Uterus (tissue), 4 donors: ENCODE data around the gene ZNF831. TPM values are rescaled to one million over a fixed set of nuclear protein-coding genes. Genes with fewer than 3 reads are reported as not detected.

Source experiments
- DNase-seq, 2 donors: peaks; one replicate each; pipeline ENCODE4 v3.0.0-alpha.2; 2019 to 2020
- H3K27ac ChIP-seq, 2 donors: fragments of 200-600 bp; sonication (generic); 1 replicate in 1 of 2; 2 replicates in 1 of 2; pipeline ENCODE4 v1.5.1; 2016 to 2018
- H3K27me3 ChIP-seq, 2 donors: fragments of 200-600 bp; sonication (generic); one replicate each; pipeline ENCODE4 v1.5.1; 2018 to 2019; ENCODE audit warnings: control low read depth in 1 of 2
- H3K36me3 ChIP-seq, 2 donors: fragments of 200-600 bp; sonication (generic); one replicate each; pipeline ENCODE4 v1.5.1; 2019; ENCODE audit warnings: control low read depth in 1 of 2
- H3K4me1 ChIP-seq, 2 donors: fragments of 200-600 bp; sonication (generic); one replicate each; pipeline ENCODE4 v1.5.1; 2018 to 2019; ENCODE audit warnings: control low read depth in 1 of 2
- H3K4me3 ChIP-seq, 2 donors: fragments of 200-600 bp; sonication (generic); 1 replicate in 1 of 2; 2 replicates in 1 of 2; pipeline ENCODE4 v1.5.1; 2018 to 2019; ENCODE audit warnings: mild to moderate bottlenecking in 1 of 2
- H3K9me3 ChIP-seq, 2 donors: fragments of 200-600 bp; sonication (generic); one replicate each; pipeline ENCODE4 v1.5.1; 2019; ENCODE audit warnings: control low read depth in 1 of 2
- CTCF ChIP-seq, 4 experiments: fragments of 200-600 bp in 2 of 4; fragments of 450-650 bp in 2 of 4; sonication (generic) in 2 of 4; IDR thresholded peaks; one replicate each; pipeline ENCODE4 v1.5.1; 2016 to 2019; ENCODE audit warnings: antibody characterized with exemption in 4 of 4, mild to moderate bottlenecking in 2 of 4, moderate library complexity in 1 of 4
- POLR2A ChIP-seq, 2 donors: fragments of 450-650 bp; IDR thresholded peaks; one replicate each; pipeline ENCODE4 v1.6.1; 2016; ENCODE audit warnings: antibody characterized with exemption in 2 of 2, mild to moderate bottlenecking in 1 of 2, moderate library complexity in 1 of 2
- intact Hi-C: fragments of 100-400 bp; cut with DNase I; formaldehyde crosslinking; loops from one replicate; pipeline ENCODE4 v1.15.1; 2023; ENCODE audit warnings: low total_unique reads
- total RNA-seq, 4 donors: library from RNA; depleted of rRNA in 3 of 4; stranded (reverse); fragments of >200 nt in 3 of 4; gene quantifications; one replicate each; pipeline versions ENCODE4 v1.1.0 to v1.2.4, GENCODE V29; 2014 to 2023
- donor health status: DM: yes; HTN: yes; CAD: no.

Gene ZNF831
- total RNA-seq, 4 donors from 2014 or later = 0.21 to 3.1 (median 0.43) TPM

DNA sequence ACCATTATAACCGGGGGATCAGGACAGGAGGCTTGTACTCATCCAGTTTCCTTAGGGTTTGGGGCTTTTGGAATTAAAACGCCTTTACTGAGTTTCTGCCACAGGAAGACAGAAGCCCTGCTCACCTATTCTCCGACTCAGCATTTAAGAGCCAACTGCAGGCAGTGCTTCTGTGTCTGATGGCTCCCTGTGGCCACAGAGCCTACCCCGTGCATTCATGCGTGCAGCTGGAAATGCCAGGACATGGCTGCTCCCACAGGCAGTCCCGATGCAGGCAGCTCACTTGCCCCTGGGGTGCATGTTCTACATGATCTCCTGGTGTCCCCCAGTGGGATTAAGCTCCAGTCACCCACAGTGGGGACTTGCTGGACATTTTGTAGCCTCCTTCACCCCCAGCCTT, 22.2 kb downstream of the ZNF831 start:
- Histone ChIP-seq H3K4me3 (no peak overlapping the region), H3K27ac (no peak overlapping the region), H3K36me3 (no peaks in the 10 kb centered on the region), H3K9me3 (no peaks in the 10 kb centered on the region), H3K27me3 (no peaks in the 10 kb centered on the region), H3K4me1 (no peaks in the 10 kb centered on the region)
- TF ChIP-seq CTCF (IDR thresholded peaks at IDR 0.05) (no peak), POLR2A (IDR thresholded peaks at IDR 0.05) (no peak)
- intact Hi-C loops = no loop called here
- no peak for DNase-seq

- no peak for DNase-seq
These were observed 26.8 kb downstream of the ZNF831 start for GRCh38 chr20:59190466-59190865.

DNA sequence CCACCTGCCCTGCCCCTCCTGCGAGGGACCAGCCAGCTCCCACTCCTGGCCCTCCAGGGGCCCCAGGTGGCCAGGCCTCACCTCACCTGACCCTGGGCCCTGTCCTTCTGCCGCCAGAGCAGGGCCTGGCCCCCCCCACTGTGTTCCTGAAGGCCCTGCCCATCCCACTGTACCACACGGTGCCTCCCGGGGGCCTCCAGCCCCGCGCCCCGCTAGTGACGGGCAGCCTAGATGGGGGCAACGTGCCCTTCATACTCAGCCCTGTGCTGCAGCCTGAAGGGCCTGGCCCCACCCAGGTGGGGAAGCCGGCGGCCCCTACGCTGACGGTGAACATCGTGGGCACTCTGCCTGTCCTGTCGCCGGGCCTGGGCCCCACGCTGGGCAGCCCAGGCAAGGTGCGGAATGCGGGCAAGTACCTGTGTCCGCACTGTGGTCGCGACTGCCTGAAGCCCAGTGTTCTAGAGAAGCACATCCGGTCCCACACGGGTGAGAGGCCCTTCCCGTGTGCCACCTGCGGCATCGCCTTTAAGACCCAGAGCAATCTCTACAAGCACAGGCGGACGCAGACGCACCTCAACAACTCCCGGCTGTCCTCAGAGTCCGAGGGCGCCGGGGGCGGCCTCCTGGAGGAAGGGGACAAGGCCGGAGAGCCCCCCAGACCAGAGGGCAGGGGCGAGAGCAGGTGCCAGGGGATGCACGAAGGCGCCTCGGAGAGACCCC, 27.6 kb downstream of the ZNF831 start:
- Histone ChIP-seq H3K36me3 (no peaks in the 10 kb centered on the region), H3K4me1 (no peaks in the 10 kb centered on the region), H3K27ac (no peak overlapping the region), H3K4me3 (no peak overlapping the region), H3K27me3 (no peaks in the 10 kb centered on the region), H3K9me3 (no peaks in the 10 kb centered on the region)
- DNase-seq = no peak
- TF ChIP-seq POLR2A (IDR thresholded peaks at IDR 0.05) (no peak), CTCF (IDR thresholded peaks at IDR 0.05) (no peak)
- intact Hi-C loops = no loop called here

More at GRCh38 chr20:59190466-59190865, 26.8 kb downstream of the ZNF831 start:
- intact Hi-C loops = no loop called here
- H3K4me3 ChIP-seq = no peak overlapping the region
- no peaks in the 10 kb centered on the region for H3K9me3 ChIP-seq
- no peak for TF ChIP-seq CTCF (IDR thresholded peaks at IDR 0.05)
- no peak for TF ChIP-seq POLR2A (IDR thresholded peaks at IDR 0.05)
- H3K4me1 ChIP-seq = no peaks in the 10 kb centered on the region
- no peak overlapping the region for H3K27ac ChIP-seq
- no peaks in the 10 kb centered on the region for H3K27me3 ChIP-seq
- no peaks in the 10 kb centered on the region for H3K36me3 ChIP-seq

DNA sequence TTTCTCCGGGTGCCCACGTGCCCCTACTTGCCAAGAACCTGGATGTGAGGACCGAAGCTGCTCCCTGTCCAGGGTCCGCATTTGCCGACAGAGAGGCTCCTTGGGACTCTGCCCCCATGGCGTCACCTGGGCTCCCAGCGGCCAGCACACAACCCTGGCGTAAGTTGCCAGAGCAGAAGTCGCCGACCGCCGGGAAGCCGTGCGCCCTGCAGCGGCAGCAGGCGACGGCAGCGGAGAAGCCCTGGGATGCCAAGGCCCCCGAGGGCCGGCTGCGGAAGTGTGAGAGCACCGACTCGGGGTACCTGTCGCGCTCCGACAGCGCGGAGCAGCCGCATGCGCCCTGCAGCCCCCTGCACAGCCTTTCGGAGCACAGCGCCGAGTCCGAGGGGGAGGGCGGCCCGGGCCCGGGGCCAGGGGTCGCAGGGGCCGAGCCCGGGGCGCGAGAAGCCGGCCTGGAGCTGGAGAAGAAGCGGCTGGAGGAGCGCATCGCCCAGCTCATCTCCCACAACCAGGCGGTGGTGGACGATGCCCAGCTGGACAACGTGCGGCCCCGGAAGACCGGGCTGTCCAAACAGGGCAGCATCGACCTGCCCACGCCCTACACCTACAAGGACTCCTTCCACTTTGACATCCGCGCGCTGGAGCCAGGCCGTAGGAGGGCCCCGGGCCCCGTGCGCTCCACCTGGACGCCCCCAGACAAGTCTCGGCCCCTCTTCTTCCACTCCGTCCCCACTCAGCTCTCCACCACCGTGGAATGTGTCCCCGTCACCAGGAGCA, 28.3 kb downstream of the ZNF831 start:
- Histone ChIP-seq H3K9me3 (no peaks in the 10 kb centered on the region), H3K36me3 (no peaks in the 10 kb centered on the region), H3K4me3 (no peak overlapping the region), H3K27ac (no peak overlapping the region), H3K27me3 (no peaks in the 10 kb centered on the region), H3K4me1 (no peaks in the 10 kb centered on the region)
- intact Hi-C loops = no loop called here
- DNase-seq = no peak
- TF ChIP-seq POLR2A (IDR thresholded peaks at IDR 0.05) = no peak
- no peak for TF ChIP-seq CTCF (IDR thresholded peaks at IDR 0.05)

DNA sequence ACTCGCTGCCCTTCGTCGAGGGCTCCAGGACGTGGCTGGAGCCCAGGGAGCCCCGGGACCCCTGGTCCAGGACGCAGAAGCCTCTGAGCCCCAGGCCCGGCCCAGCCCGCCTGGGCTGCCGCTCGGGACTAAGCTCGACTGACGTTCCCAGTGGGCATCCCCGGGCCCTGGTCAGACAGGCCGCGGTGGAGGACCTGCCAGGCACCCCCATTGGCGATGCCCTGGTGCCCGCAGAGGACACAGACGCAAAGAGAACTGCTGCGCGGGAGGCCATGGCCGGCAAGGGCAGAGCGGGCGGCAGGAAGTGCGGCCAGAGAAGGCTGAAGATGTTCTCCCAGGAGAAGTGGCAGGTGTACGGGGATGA, 28.9 kb downstream of the ZNF831 start:
- no peaks in the 10 kb centered on the region for H3K36me3 ChIP-seq
- H3K9me3 ChIP-seq = no peaks in the 10 kb centered on the region
- TF ChIP-seq CTCF (IDR thresholded peaks at IDR 0.05) = no peak
- TF ChIP-seq POLR2A (IDR thresholded peaks at IDR 0.05) = no peak
- intact Hi-C loops = no loop called here
- no peak overlapping the region for H3K27ac ChIP-seq
- no peak overlapping the region for H3K4me3 ChIP-seq
- no peak for DNase-seq
- no peaks in the 10 kb centered on the region for H3K27me3 ChIP-seq
- H3K4me1 ChIP-seq = no peaks in the 10 kb centered on the region
